ENCODE measurements around the gene C1GALT1. TPM values are rescaled to one million over a fixed set of nuclear protein-coding genes. Genes with fewer than 3 reads are reported as not detected.

Gene C1GALT1
- total and polyA plus RNA-seq, 9 of the 15 experiments (the other 6 are each of a cell fraction or from before 2014, with no cell fraction given), result 5.0 to 33.2 (median 24.1) TPM

GRCh38 chr7:7136466-7137381, 45.6 kb upstream of the C1GALT1 start (continued):
- TF ChIP-seq JUN (IDR thresholded peaks at IDR 0.05; ENCODE audit: borderline replicate concordance, low read depth, low read length) (no peak), JUN (CRISPR knock-in tag; IDR thresholded peaks at IDR 0.05; ENCODE audit: borderline replicate concordance) (no peak), SIN3B (IDR thresholded peaks at IDR 0.05; ENCODE audit: low read depth) (no peak), SMARCC2 (IDR thresholded peaks at IDR 0.05; ENCODE audit: low read depth) (peak; percentile 40; the same call in 1 of the 2 replicates), PKNOX1 (IDR thresholded peaks at IDR 0.05) (peak; percentile 35; the same call in 1 of the 2 replicates), PBX2 (CRISPR knock-in tag; IDR thresholded peaks at IDR 0.05; ENCODE audit: low read depth) (no peak), PBX2 (tag; conservative IDR thresholded peaks at IDR 0.05; ENCODE audit: low read depth) (peak; percentile 80), RUNX1 (IDR thresholded peaks at IDR 0.05; ENCODE audit: low read depth) (no peak), NCOR1 (IDR thresholded peaks at IDR 0.05) (peak; percentile 43), ZNF3 (CRISPR knock-in tag; IDR thresholded peaks at IDR 0.05) (no peak), DPF2 (IDR thresholded peaks at IDR 0.05) (peak; percentile 77), SMARCA4 (IDR thresholded peaks at IDR 0.05) (0 out of 2 replicates have a peak, but pooled peaks have one; percentile 10), CBFA2T2 (conservative IDR thresholded peaks at IDR 0.05) (peak; percentile 26; the same call in 1 of the 2 replicates), HMG20A (CRISPR knock-in tag; conservative IDR thresholded peaks at IDR 0.05) (no peak), MEIS2 (IDR thresholded peaks at IDR 0.05; ENCODE audit: partially characterized antibody) (peak; percentile 89), MEF2D (tag; conservative IDR thresholded peaks at IDR 0.05; ENCODE audit: low read depth) (0 out of 2 replicates have a peak, but pooled peaks have one; percentile 54), ZNF140 (CRISPR knock-in tag; IDR thresholded peaks at IDR 0.05) (no peak), MTA1 (IDR thresholded peaks at IDR 0.05; ENCODE audit: borderline replicate concordance) (no peak), CEBPG (CRISPR knock-in tag; IDR thresholded peaks at IDR 0.05) (no peak), CEBPG (tag; conservative IDR thresholded peaks at IDR 0.05 in 1 of 2, IDR thresholded peaks at IDR 0.05 in 1 of 2) (peak; percentile 32 to 47; a peak in 2 of 4 replicates), EP300 (IDR thresholded peaks at IDR 0.05; ENCODE audit: low read length) (peak; percentile 17; the same call in 1 of the 2 replicates)

Measured in K562 (cell line).